NCI-H2107 (cell line): ENCODE results near the gene OR6C6.
"Not testable (repeated sequence)": the region's sequence is repeated elsewhere in the genome, so short reads cannot be mapped to it uniquely, and the experiment has no call there.

Experiments
- DNase-seq: peaks from one replicate; lab custom pipeline; 2025; lab: John Stamatoyannopoulos, UW

Gene OR6C6

GRCh38 chr12:55296469-55296868, at the start of gene OR6C6:
OR6C6 (minus strand) TSS chr12:55296569; CDS start chr12:55295232, 1,337 bp downstream.
- DNase-seq, result no peak

- DNase-seq, result no peak
Measured at GRCh38 chr12:55336002-55336401, 39.6 kb upstream of the OR6C6 start.

GRCh38 chr12:55330446-55330845, 34.1 kb upstream of the OR6C6 start, which contains the start of gene OR6C3:
OR6C3 (plus strand) TSS chr12:55330746; CDS start chr12:55331701, 955 bp downstream.
- DNase-seq, result no peak

GRCh38 chr12:55325801-55326200, 29.4 kb upstream of the OR6C6 start:
- DNase-seq, result not testable (repeated sequence)

- DNase-seq, result no peak
Measured at GRCh38 chr12:55320201-55320600, 23.8 kb upstream of the OR6C6 start.

GRCh38 chr12:55314043-55314442, 17.7 kb upstream of the OR6C6 start, which contains the start of gene OR6C1:
OR6C1 (plus strand) TSS chr12:55314343; CDS start chr12:55320600, 6,257 bp downstream.
- DNase-seq, result no peak

GRCh38 chr12:55289999-55290398, 6.4 kb downstream of the OR6C6 start:
- no peak for DNase-seq

- DNase-seq, result no peak
Measured at GRCh38 chr12:55280991-55281390, 15.4 kb downstream of the OR6C6 start.

- DNase-seq, result no peak
Measured at GRCh38 chr12:55258303-55258702, 38.1 kb downstream of the OR6C6 start.

- DNase-seq, result no peak
Measured at GRCh38 chr12:55256831-55257230, 39.5 kb downstream of the OR6C6 start.

GRCh38 chr12:55253281-55253680, 43.1 kb downstream of the OR6C6 start:
- DNase-seq, result no peak

- no peak for DNase-seq
Measured at GRCh38 chr12:55250944-55251343, 45.4 kb downstream of the OR6C6 start.

- no peak for DNase-seq
Measured at GRCh38 chr12:55246159-55246558, 50.2 kb downstream of the OR6C6 start.

- DNase-seq, result no peak
Measured at GRCh38 chr12:55244309-55244708, 52.1 kb downstream of the OR6C6 start, which contains the start of gene OR6C74. OR6C74 (plus strand) TSS chr12:55244609; CDS start chr12:55247288, 2,679 bp downstream.
